H1 (cell line): ENCODE results near the gene CDK8. TPM values are rescaled to one million over a fixed set of nuclear protein-coding genes. Genes with fewer than 3 reads are reported as not detected.

Source experiments
- HDAC2 ChIP-seq, 2 experiments: fragments of 300-600 bp in 1 of 2; sonication (generic) in 1 of 2; IDR thresholded peaks; 2 replicates each; pipeline ENCODE4 v1.6.1; 2011 to 2012; ENCODE audit warnings: low read depth in 2 of 2, low read length in 2 of 2, mild to moderate bottlenecking in 2 of 2, moderate library complexity in 2 of 2, borderline replicate concordance in 1 of 2, inconsistent platforms in 1 of 2
- SIX5 ChIP-seq: IDR thresholded peaks from 2 replicates; pipeline ENCODE4 v1.6.1; 2011; ENCODE audit warnings: mild to moderate bottlenecking, low read depth, low read length
- TEAD4 ChIP-seq: IDR thresholded peaks from 2 replicates; pipeline ENCODE4 v1.6.1; 2012; ENCODE audit warnings: low read depth, low read length, inconsistent platforms, mixed read lengths
- polyA plus RNA-seq, 7 experiments: library from polyadenylated mRNA; depleted of rRNA in 3 of 7; stranded (reverse) in 5 of 7; unstranded in 2 of 7; fragments of >200 nt in 5 of 7; fragments of 200-250 nt in 2 of 7; gene quantifications; 1 replicate in 5 of 7; 2 replicates in 1 of 7; 4 replicates in 1 of 7; pipeline versions ENCODE4 v1.2.1 to v1.2.3, GENCODE V29; 2011 to 2013; ENCODE audit warnings: missing spikeins in 2 of 7, mixed read lengths in 2 of 7
- total RNA-seq: library from RNA; stranded (reverse); fragmentation: NEBNext Ultra II Directional; extraction: Animal tissue kit (Norgen Biotek cat#: 25700); gene quantifications from 2 replicates; pipeline ENCODE4 v1.2.1, GENCODE V29; 2021

The CDK8 gene
- total and polyA plus RNA-seq, 2 of the 8 experiments (the other 6 are each of a cell fraction or from before 2014, with no cell fraction given): 22.1 to 25.6 TPM

- TF ChIP-seq HDAC2 (IDR thresholded peaks at IDR 0.05; ENCODE audit: borderline replicate concordance in 1 of 2, low read depth in 2 of 2, low read length in 2 of 2): no peak
- TF ChIP-seq TEAD4: no peak
- no peak for TF ChIP-seq SIX5
Observed at GRCh38 chr13:26323764-26324163, 69.8 kb downstream of the CDK8 start (continued).
